GM19397 (cell line): ENCODE data around the gene FAM163A.
"Not testable (repeated sequence)": the region's sequence is repeated elsewhere in the genome, so short reads cannot be mapped to it uniquely, and the experiment has no call there.

Experiments
- ATAC-seq: cut with Tn5 transposase; IDR thresholded peaks from one replicate; pipeline ENCODE4 v1.9.1; 2021; ENCODE audit warnings: mild to moderate bottlenecking, moderate library complexity; ENCODE audit not compliant: unreplicated experiment

Gene FAM163A

DNA sequence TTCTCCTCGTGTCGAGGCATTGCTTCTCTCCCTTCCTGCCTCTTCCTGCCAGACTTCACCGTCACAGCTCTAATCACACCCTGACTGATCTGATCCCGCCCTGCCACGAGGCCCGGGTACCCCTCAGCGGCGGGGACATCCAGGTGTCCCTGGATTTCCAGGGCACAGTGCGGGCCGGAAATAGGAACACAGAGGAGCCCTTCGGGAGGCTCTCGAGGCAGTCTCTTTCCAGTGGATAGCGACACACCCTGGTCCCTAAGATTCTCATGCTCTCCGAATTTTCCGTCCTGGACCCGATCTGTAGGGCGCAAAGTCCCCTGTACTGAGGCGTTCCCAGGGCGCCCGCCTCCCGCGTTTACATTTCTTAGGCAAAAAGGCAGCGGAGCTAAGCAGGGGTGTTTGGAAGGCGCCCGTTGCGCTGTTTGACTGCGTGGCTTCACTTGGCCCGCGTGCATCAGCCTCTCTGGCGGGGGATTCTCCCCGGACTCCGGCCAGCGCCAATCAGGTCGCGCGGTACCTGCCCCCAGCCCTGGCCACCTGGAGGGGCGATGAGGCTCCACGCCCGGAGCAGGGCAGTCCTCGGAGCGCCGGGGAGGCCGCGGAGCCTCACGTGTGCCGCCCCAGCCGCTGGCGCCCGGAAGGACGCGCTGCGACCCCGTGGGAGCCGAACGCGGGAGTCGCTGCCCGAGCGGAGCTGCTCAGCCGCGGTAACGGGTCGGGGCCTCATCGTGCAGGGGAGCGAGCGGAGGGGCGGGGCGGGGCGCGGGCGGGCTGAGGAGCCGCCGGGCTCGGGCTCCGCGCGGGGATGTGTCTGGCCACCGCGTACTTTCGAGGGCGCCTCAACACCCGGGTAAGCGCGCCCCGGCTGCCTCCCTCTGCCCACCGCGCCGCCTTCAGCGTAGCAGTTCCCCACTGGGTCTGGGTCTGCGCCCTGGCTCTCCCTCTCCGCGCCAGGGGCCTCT, at the start of gene FAM163A:
TSS of gene FAM163A (plus strand) at position 575 of the 962 bp plus-strand sequence. CDS start 69,807 bp downstream, outside the sequence.
- ATAC-seq = no peak

DNA sequence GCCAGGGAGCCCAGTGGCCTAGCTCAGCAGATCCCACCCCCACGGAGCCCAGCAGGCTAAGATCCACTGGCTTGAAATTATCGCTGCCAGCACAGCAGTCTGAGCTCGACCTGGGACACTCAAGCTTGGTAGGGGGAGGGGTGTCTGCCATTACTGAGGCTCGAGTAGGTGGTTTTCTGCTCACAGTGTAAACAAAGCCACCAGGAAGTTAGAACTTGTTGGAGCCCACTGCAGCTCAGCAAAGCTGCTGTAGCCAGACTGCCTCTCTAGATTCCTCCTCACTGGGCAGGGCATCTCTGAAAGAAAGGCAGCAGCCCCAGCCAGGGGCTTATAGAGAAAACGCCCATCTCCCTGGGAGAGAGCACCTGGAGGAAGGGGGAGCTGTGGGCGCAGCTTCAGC, 48.6 kb upstream of the FAM163A start:
- ATAC-seq = not testable (repeated sequence)

DNA sequence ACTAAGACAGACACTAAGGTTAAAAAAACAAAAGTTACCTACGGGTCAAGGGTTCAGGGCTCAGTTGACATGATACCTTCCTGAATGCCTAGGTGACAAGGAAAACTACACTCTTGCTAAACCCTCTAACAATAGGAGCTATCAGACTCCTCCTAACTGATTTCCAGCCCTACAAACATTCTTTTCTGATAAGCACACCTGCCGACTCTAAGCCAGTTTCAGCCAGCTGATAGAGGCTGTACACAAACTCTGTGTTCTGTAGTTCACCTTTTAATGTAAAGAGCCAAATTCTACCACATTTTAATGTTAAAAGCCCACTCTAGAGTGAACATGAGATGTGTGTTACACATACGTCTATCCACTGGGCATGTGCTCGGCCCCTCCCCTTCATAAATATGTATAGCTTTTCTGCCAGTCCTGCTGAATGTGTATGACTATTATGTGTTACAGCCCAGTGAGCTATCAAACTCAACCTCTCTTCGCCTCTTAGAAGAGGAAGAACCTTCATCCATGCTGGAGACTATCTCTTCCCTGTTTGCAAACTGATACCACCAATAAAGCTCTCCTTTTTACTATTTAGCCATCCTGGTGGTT, 40.0 kb upstream of the FAM163A start:
- ATAC-seq = no peak

DNA sequence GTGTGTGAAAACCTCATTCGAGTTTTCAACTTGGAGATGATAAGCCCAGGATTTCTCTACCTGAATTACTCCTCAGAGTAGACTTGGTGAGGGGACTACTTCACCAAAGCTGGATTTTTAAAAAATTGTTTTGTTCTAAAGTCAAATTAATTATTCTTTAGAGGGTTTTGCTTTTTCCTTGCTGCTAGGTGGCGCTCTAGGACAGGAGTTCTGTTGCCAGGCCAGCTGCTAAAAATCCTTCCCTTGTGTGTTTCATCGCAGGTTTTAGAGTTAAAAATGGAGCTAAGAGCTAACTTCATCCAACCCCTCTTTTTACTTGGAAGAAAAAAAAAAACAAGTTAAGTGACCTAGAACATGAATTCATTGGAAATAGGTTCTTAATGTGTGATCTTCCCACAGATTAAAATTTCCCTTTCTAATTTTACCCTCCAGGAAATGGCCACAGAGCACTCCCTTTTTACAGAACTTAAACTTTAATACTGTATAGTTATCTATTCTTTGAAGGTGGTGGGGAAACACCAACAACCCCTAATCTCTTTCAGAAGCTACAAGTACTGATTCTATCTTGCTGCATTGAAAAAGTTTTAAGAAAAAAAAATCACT, 36.7 kb upstream of the FAM163A start:
- ATAC-seq = peak; percentile 41

DNA sequence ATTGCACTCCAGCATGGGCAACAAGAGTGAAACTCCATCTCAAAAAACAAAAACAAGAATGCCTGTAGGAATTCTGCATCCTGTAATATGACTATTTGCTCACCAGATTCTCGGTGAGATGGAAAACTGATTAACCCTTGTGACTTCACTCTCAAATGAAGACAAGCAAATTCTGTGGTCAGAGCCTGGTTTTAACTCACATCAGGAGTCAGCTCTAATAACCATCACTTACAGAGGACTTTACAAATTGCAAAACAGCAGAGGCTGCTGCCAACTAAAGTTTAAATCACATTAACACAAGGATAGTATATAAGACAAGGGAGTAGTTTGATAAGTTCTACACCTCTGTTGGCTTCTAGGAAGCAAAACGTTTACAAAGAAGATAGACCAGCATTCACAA, 35.7 kb upstream of the FAM163A start:
- ATAC-seq = no peak

DNA sequence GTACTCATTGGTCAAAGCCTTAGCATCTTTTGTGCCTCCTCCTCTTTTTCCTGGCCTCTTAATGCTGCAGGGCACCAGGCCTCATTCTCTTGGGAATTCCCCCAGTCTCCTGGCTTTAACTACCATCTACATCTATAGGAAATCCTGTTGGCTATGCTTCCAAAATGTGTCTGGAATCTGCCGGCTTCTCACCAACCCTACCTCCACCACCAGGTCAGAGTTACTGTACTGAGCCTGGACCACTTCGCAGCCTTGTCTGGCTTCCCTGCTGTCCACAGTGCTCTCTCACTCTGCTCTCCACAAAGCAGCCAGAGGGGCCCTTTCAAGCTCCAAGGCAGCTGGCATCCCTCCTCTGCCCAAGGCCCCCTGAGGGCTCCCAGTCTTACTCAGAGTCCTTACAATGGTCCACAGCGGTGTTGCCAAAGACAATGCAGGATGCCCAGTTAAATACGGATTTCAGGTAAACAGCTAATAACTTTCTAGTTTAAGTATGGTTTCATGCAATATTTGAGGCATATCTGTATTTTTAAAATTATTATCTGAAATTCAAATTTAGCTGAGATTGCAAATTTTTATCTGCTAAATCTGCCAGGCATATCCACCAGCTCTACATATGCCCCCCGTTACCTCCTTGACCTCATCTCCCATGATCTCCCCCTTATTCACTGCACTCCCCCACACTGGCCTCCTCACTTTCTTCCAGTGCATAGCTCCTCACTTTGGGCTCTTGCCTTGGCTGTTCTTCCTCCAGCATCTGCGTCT, 34.5 kb upstream of the FAM163A start:
- no peak for ATAC-seq

DNA sequence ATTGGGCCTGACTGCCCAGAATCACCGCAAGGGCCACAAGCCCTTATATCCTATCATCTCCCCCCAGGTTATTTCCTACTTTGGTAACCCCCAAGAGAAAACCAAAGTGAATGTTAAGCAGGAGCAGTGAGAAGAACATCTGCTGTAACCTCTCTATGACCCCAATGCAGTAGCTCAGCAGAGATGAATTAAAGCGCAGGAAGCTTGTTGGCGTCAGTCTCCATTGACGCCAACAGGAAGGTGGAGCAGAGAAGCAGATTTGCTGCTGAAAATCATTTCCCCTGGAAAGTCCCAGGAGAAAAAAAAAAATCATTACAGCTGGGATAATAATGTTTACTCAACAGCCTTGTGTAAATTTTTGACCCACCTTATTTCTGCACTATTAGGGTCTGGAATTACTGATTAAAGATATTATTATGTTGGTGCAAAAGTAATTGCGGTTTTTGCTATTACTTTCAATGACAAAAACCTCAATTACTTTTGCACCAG, 33.2 kb upstream of the FAM163A start:
- peak; percentile 73 for ATAC-seq

DNA sequence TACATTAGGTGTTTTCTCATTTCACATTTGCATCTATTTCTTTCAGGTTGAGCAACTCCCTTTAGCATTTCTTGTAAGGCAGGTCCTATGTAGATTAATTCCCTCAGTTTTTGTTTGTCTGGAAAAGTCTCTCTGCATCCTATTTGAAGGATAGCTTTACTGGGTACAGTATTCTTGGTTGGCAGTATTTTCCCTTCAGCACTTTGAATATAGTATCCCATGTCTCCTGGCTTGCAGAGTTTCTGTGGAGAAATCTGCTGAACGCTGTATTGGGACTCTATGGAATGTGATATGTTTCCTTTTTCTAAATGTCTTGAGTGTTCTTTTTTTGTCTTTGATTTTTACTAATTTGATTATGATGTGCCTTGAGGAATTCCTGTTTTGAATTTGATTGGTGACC, 28.9 kb upstream of the FAM163A start:
- no peak for ATAC-seq

DNA sequence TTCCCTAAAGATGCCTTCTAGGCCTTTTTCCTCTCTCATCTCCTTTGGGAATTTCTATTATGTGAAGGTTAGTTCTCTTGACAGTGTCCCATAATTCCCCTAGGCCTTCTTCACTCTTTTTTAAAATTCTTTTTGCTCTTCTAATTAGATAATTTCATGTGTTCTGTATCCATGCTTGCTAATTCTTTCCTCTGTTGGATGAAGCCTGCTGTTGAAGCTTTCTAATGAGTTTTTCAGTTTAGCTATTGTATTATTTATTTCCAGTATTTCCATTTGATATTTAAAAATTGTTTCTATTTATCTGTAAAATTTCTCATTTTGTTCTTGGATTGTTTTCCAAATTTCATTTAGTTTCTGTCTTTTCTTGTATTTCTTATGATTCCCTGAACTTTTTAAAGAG, 28.5 kb upstream of the FAM163A start:
- no peak for ATAC-seq

DNA sequence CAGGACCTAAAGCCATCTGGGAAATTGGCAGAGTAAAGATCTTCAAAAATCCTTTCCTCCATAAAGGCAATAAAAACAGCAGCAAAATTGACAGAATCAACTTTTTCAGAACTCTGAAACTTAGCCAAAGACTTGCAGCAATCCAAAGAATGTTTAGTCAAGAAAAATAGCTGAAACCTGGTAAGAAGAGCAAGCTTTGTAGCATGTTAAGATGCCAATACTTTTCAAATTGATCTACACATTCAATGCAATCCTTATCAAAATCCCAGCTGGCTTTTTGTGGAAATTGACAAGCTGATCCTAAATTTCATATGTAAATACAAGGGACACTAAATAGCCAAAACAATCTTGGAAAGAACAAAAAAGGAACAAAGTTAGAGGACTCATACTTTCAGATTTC, 23.8 kb upstream of the FAM163A start:
- ATAC-seq = no peak

DNA sequence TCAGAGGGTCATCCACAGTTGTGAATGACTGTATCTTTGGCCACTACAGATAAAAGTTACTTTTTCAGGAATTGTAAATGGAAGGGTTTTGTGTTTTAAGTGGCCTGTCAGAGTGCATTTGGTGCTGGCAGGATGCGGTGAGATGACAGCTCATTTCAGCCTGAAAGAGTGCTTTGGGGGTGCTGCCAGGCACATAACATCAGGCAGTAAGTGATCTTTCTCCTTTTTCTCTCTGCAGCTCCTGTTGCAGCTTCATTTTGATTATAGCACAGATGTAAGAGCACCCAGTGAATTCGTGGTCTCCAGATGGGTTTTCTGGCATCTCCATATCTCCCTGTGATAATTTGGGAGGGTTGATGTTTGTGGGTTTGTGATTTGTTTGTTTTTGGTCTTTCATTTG, 14.8 kb upstream of the FAM163A start:
- no peak for ATAC-seq

DNA sequence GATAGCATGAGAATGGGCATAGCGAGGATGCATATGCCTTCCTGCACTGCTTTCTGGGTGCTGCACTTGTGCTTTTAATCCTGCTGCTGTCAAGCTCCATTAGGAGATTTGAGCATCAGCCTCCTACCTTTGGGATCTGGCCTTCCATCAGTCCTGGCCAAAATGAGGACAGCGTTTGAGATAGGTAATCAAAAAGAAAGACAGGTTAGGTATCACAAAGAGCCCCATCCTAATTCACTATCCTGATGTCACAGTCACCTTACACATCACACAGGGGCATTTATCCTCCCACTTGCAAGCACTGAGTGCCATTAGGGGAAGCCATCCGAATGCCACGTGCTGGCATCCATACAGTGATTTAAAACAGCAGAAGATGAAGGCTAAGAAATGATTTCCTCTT, 13.2 kb upstream of the FAM163A start:
- no peak for ATAC-seq

DNA sequence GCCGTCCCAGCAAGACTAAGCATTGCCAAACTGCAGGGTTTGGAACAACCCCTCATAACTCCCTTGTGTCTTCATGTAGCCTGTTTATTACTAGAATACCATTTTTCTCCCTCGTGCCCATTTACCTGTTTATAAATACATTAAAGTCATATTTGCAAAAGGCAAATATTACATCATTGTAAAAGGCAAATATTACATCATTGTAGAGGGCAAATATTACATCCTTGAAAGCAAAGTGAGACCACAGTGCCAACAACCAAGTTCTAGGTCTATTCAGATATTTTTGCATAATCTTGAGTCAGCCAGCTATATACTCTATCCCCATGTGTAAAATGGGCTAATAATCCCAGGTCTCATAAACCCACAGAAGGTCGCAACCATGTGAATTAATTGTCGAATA, 11.4 kb upstream of the FAM163A start:
- no peak for ATAC-seq

DNA sequence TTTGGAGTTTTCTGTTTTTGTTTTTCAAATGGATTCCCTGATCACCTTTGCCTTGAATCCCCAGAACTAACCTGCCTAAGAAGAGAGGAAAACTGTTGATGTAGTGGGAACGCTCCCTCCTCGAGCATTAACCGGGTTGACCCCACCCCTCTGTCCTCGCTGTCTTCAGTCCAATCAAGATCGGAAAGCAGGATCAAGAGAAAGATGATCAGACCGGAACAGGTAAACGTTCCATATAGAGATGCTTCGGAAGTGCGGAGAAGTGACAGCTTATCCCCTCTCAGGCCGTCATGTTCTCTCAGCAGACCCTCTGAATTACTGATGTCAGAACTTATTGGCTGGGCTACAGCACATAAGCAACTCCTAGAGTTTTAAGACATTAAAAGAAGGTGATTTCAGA, 800 bp upstream of the FAM163A start:
- no peak for ATAC-seq

DNA sequence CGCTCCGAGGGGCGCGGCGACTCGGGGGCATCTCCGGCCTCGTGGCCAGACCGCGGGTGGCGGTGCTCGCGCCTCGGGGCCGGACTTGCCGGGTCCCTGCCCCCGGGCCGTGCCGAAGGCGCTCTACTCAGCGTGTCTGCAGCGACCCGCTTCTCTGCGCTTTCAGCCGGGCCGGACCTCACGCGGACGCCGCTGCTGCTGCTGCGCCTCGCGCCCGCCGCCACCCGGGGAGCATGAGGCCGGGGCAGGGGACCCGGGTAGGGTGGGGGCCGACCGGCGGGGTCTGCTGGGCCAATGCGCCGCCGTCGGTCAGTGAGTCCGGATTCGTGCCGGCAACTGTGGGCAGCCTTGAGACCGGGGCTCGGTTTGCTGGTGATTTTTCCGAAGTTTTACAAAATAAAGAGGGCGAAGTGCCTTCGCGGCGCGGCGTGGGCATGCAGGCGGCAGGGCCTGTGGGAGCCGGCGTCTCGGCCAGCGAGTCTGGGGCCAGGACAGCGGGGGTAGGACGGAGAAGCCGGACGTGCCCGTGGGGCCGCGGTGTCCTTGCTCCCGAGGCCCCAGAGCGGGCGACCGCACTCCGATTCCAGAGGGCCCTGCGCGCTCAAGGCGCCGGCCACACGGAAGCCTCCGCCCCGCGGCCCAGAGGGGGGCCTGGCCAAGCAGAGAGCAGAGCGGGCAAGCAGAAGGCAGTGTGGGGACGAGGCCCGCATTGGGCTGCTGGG, 749 bp downstream of the FAM163A start:
- no peak for ATAC-seq

DNA sequence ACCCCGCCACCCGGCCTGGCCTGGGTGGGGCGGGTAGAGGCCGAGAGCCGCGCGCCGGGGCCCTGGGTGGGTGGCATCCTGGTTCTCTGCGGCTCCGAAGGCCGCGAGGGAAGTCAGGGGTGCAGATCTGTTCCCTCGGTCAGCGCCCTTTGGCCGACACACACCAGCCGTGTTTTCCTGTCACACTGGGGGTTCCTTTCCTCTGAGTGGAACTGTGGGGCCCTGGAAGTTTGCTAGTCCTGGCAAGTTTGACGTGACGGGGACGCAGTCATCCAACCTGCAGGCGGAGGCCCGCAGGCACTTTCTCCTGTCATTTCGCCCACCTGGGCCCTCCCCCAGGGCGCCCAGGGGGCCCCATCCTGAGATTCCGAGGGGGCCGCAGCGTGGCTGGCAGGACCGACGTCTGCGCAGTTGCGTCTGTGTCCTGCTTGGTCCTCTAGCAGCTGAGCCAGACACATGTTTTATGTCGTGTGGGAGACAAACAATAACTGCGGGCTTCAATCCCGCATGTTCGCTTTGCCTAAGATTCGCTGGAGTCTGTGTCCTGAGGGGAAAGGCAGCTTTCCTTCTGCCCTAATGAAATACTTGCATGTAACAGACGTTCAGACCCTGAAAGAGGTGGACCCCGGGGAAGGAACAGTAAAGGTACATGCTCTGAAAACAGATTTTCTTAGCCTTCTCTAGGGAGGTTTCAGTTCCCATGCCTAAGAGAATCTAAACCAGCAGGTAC, 1.5 kb downstream of the FAM163A start:
- ATAC-seq = no peak

DNA sequence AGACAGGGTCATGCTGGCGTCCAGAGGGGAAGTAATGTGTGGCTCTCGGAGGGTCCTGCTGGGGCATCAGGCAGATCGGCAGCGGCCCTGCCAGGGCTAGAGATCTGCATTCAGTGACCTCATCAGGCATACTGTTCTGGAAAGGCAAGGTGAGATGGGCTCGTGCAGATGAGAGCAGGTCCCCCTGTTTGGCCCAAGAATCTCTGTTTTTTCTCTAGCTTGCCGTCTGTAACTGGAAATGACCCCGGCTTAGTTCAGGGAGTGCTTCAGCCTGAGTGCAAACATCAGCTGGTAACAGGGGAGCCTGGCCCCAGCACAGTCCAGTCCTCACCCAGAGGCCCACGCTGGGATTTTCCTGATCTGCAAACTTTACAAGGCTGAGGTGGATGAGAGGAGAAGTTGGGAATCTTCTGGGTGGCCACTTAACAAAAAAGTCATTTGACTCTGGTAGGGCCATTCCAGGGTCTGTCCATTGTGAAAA, 2.1 kb downstream of the FAM163A start:
- ATAC-seq = no peak

DNA sequence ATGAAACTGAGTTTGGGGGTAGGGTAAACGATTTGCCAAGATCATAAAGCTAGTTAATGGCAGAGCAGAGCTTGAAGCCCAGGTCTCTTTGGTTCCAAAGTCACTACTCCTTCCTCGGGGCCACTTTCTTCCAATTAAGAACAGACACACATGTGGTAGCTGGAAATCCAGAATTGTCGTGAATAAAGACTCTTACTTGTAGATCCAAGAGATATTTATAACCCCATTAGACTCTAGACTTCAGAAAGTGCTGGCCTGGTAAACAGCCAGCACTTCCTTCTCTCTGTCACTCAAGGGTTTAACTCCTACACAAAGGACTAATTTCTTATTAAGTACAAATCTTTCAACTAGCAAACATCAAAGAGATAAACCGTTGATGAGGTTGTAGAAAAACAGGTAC, 2.7 kb downstream of the FAM163A start:
- no peak for ATAC-seq

DNA sequence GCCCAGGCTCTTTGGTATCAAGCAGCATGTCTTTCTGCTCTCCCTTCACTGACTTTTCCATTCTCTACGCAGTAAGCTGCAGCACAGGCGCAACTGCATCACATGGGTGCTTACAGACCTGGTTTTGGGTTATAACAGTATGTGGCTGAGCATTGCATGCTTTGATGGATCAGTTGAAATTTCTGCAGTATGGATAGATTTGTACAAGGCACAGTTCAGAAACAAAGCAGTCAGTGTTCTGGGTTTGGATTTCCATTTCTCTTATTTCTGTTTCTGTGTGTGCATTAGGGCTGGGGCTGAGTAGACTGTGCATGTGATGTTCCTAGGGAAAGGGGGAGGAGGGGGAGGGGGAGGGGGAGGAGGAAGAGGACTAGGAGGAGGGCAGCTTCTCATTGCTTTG, 4.5 kb downstream of the FAM163A start:
- no peak for ATAC-seq

DNA sequence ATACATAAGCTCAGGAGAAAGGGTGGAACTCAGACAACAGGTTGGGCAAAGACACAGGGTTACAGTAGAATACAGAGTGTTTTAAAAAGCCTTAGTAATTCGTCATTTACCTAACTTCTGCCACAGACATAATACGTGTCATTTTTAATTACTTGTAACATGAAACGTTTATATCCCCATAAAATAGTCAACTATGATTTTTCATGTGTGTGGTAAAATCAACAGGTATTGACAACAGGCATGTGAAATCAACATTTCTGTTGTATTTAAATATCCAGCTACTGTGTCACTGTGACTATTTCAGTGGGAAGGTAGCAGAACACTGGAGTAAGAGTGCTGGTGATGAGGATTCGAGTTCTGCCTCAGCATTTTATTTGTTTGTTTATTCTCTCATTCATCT, 5.7 kb downstream of the FAM163A start:
- ATAC-seq = no peak
